ENCODE data around the gene SZT2.

Gene SZT2

GRCh38 chr1:43389326-43390313, at the start of gene SZT2, which contains the start of gene MED8:
Gene SZT2 (plus strand): TSS chr1:43389899. CDS start chr1:43389969, 70 bp downstream.
Gene MED8 (minus strand): TSS chr1:43389800. CDS start chr1:43389764, 36 bp downstream.
- Histone ChIP-seq H3K27me3 (ENCODE audit: control insufficient read depth, insufficient read depth, low read length) (no peaks in the 10 kb centered on the region), H3K4me1 (ENCODE audit: control insufficient read depth, insufficient read depth, low read length) (peaks cover 13% of the 10 kb centered on the region), H3K27ac (ENCODE audit: low read depth, low read length) (peak within 1 kb of the TSS; percentile 73), H3K9ac (ENCODE audit: low read length) (peak within 1 kb of the TSS; percentile 94), H3K4me3 (ENCODE audit: low read length) (peak within 1 kb of the TSS; percentile 80), H3K36me3 (ENCODE audit: control insufficient read depth, insufficient read depth, low read length) (peaks cover 19% of the 10 kb centered on the region)

DNA sequence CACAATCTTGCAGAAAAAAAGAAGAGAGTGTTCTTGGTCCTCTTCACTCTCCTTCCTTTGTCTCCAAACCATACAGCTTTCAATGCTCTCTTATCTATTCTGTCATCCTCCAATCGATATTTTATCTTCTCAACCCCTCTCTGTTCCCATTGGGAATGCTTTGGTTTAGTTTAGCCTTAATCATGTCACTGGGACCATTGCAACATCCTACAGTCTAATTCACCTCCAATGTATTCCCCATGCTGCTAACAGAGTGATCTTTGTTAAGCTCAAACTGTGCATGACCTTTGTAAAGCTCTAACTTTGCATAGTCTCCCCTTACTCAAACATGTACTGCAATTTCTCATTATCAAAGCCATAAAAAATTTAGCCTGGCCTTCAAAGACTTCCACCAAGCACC, 49.1 kb upstream of the SZT2 start:
- Histone ChIP-seq H3K4me1 (ENCODE audit: control insufficient read depth, insufficient read depth, low read length) (no peaks in the 10 kb centered on the region), H3K9ac (ENCODE audit: low read length) (no peak overlapping the region), H3K27ac (ENCODE audit: low read depth, low read length) (no peak overlapping the region), H3K36me3 (ENCODE audit: control insufficient read depth, insufficient read depth, low read length) (no peaks in the 10 kb centered on the region), H3K4me3 (ENCODE audit: low read length) (no peak overlapping the region), H3K27me3 (ENCODE audit: control insufficient read depth, insufficient read depth, low read length) (no peaks in the 10 kb centered on the region)

DNA sequence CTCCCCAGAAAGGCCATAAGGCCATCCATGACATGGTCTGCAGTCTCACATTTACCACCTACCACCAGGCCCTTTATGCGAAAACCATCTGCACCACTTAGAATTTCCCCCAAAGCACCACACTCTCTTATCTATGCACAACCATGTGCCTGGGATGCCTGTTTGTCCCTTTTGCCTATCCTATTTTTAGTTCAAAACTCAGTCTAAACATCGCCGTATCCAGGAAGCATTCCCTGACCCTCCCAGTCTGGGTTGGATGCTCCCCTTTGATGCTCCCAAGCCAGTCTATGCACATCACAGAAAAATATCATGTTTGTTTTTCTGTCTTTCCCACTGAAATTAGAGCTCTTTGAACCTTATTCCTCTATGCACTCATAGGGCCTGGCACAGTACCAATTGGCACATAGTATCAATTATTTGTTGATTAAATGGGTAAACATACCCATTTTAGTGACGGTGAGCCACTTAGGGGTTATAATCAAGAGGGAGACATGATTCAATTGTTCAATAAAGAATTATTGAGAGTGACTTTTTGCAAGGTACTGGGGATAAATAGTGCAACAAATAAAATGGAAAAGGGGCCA, 45.3 kb upstream of the SZT2 start:
- Histone ChIP-seq H3K27ac (ENCODE audit: low read depth, low read length) (no peak overlapping the region), H3K36me3 (ENCODE audit: control insufficient read depth, insufficient read depth, low read length) (no peaks in the 10 kb centered on the region), H3K4me1 (ENCODE audit: control insufficient read depth, insufficient read depth, low read length) (no peaks in the 10 kb centered on the region), H3K9ac (ENCODE audit: low read length) (no peak overlapping the region), H3K4me3 (ENCODE audit: low read length) (no peak overlapping the region), H3K27me3 (ENCODE audit: control insufficient read depth, insufficient read depth, low read length) (no peaks in the 10 kb centered on the region)

DNA sequence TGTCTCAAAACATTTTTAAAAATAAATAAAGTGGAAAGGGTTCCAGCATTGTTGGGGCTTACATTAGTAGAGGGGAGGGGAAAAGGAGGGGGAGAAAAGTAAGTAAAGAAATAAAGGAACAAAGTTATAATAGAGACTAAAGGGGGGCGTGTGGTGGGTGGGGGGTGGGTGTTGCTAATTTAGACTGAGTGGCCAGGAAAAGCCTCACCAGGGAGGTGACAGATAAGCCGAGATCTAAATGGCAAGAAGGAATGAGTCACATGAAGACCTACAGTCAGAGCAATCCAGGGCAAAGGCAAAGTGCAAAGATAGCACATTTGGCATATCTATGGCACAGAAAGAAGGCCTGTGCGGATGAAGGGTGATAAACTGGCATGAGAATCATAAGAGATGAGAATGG, 44.6 kb upstream of the SZT2 start:
- no peak overlapping the region for H3K27ac ChIP-seq (ENCODE audit: low read depth, low read length)
- peaks cover 4% of the 10 kb centered on the region for H3K4me1 ChIP-seq (ENCODE audit: control insufficient read depth, insufficient read depth, low read length)

DNA sequence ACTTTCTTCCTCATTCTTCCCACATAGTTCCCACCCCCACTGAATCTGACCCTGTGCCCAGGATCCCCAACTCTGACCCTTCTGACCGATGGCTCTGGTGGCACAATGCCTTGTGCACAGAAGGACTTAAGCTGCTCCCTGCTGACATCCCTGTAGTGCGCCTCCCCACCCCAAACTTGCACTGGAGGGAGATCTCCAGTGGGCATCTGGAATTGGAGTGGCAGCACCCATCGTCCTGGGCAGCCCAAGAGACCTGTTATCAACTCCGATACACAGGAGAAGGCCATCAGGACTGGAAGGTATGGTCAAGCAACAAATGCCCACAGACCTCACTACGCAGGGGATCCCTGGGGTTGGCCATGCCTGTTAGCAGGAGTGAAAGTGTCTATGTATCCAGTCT, 43.1 kb upstream of the SZT2 start:
- no peaks in the 10 kb centered on the region for H3K36me3 ChIP-seq (ENCODE audit: control insufficient read depth, insufficient read depth, low read length)
- no peak overlapping the region for H3K4me3 ChIP-seq (ENCODE audit: low read length)
- no peak overlapping the region for H3K27ac ChIP-seq (ENCODE audit: low read depth, low read length)
- H3K27me3 ChIP-seq (ENCODE audit: control insufficient read depth, insufficient read depth, low read length): no peaks in the 10 kb centered on the region
- H3K9ac ChIP-seq (ENCODE audit: low read length): no peak overlapping the region
- peaks cover 6% of the 10 kb centered on the region for H3K4me1 ChIP-seq (ENCODE audit: control insufficient read depth, insufficient read depth, low read length)

More for the DNA sequence above, 44.6 kb upstream of the SZT2 start:
- Histone ChIP-seq H3K9ac (ENCODE audit: low read length) (no peak overlapping the region), H3K36me3 (ENCODE audit: control insufficient read depth, insufficient read depth, low read length) (no peaks in the 10 kb centered on the region), H3K27me3 (ENCODE audit: control insufficient read depth, insufficient read depth, low read length) (no peaks in the 10 kb centered on the region), H3K4me3 (ENCODE audit: low read length) (no peak overlapping the region)

GRCh38 chr1:43348343-43348808, 41.3 kb upstream of the SZT2 start:
- H3K27ac ChIP-seq (ENCODE audit: low read depth, low read length): peak overlapping the region; percentile 89
- no peaks in the 10 kb centered on the region for H3K27me3 ChIP-seq (ENCODE audit: control insufficient read depth, insufficient read depth, low read length)
- H3K4me3 ChIP-seq (ENCODE audit: low read length): peak overlapping the region; percentile 76
- peaks cover 6% of the 10 kb centered on the region for H3K4me1 ChIP-seq (ENCODE audit: control insufficient read depth, insufficient read depth, low read length)
- H3K36me3 ChIP-seq (ENCODE audit: control insufficient read depth, insufficient read depth, low read length): no peaks in the 10 kb centered on the region
- H3K9ac ChIP-seq (ENCODE audit: low read length): peak overlapping the region; percentile 42

- H3K36me3 ChIP-seq (ENCODE audit: control insufficient read depth, insufficient read depth, low read length): no peaks in the 10 kb centered on the region
- no peaks in the 10 kb centered on the region for H3K27me3 ChIP-seq (ENCODE audit: control insufficient read depth, insufficient read depth, low read length)
- peak overlapping the region; percentile 59 for H3K9ac ChIP-seq (ENCODE audit: low read length)
- peak overlapping the region; percentile 76 for H3K4me3 ChIP-seq (ENCODE audit: low read length)
- H3K4me1 ChIP-seq (ENCODE audit: control insufficient read depth, insufficient read depth, low read length): peaks cover 6% of the 10 kb centered on the region
- H3K27ac ChIP-seq (ENCODE audit: low read depth, low read length): peak overlapping the region; percentile 89
Observed at GRCh38 chr1:43348809-43349593, 40.7 kb upstream of the SZT2 start.

- Histone ChIP-seq H3K4me3 (ENCODE audit: low read length) (peak overlapping the region; percentile 76), H3K36me3 (ENCODE audit: control insufficient read depth, insufficient read depth, low read length) (no peaks in the 10 kb centered on the region)
Observed at GRCh38 chr1:43349594-43350306, 39.9 kb upstream of the SZT2 start.

GRCh38 chr1:43350976-43351375, 38.7 kb upstream of the SZT2 start:
- Histone ChIP-seq H3K4me1 (ENCODE audit: control insufficient read depth, insufficient read depth, low read length) (peaks cover 6% of the 10 kb centered on the region), H3K27me3 (ENCODE audit: control insufficient read depth, insufficient read depth, low read length) (no peaks in the 10 kb centered on the region), H3K27ac (ENCODE audit: low read depth, low read length) (no peak overlapping the region)

More at GRCh38 chr1:43349594-43350306, 39.9 kb upstream of the SZT2 start:
- H3K27ac ChIP-seq (ENCODE audit: low read depth, low read length): peak overlapping the region; percentile 89
- peaks cover 6% of the 10 kb centered on the region for H3K4me1 ChIP-seq (ENCODE audit: control insufficient read depth, insufficient read depth, low read length)
- H3K27me3 ChIP-seq (ENCODE audit: control insufficient read depth, insufficient read depth, low read length): no peaks in the 10 kb centered on the region
- peak overlapping the region; percentile 59 for H3K9ac ChIP-seq (ENCODE audit: low read length)

DNA sequence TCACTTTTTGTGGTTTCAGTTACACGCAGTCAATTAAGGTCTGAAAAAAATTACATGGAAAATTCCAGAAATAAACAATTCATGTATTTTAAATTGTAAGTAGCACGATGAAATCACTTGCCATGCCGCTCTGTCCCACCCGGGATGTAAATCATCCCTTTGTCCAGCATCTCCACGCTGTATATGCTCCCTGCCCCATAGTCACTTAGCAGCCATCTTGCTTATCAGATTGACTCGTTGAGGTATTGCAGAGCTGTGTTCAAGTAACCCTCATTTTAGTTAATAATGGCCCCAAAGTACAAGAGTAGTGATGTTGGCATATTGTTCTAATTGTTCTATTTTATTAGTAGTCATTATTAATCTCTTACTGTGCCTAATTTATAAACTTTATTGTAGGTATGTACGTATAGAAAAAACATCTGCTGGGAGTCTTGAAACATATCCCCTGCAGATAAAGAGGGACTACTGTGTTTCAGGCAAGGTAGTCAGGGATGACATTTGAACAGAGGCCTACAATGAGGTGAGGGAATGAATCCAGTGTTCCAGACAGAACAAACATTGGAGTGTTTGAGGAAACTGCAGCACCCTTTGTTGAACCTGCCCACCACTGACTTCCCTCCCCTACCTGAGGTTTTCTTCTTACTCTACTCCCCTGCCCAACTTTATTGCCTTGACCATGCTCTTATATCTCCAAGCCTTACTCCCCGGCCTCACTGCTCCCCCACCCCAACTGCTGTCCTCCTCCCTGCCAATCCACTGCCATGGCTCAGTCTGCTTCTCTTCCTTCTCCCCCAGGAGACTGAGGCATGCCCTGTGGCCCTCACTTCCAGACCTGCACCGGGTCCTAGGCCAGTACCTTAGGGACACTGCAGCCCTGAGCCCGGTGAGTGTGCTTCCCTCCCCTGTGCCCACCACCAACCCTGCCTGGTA, 38.0 kb upstream of the SZT2 start:
- no peaks in the 10 kb centered on the region for H3K36me3 ChIP-seq (ENCODE audit: control insufficient read depth, insufficient read depth, low read length)
- peaks cover 6% of the 10 kb centered on the region for H3K4me1 ChIP-seq (ENCODE audit: control insufficient read depth, insufficient read depth, low read length)
- no peak overlapping the region for H3K9ac ChIP-seq (ENCODE audit: low read length)
- no peaks in the 10 kb centered on the region for H3K27me3 ChIP-seq (ENCODE audit: control insufficient read depth, insufficient read depth, low read length)
- no peak overlapping the region for H3K27ac ChIP-seq (ENCODE audit: low read depth, low read length)
- H3K4me3 ChIP-seq (ENCODE audit: low read length): no peak overlapping the region

More at GRCh38 chr1:43350976-43351375, 38.7 kb upstream of the SZT2 start:
- Histone ChIP-seq H3K9ac (ENCODE audit: low read length) (no peak overlapping the region), H3K4me3 (ENCODE audit: low read length) (no peak overlapping the region), H3K36me3 (ENCODE audit: control insufficient read depth, insufficient read depth, low read length) (no peaks in the 10 kb centered on the region)

DNA sequence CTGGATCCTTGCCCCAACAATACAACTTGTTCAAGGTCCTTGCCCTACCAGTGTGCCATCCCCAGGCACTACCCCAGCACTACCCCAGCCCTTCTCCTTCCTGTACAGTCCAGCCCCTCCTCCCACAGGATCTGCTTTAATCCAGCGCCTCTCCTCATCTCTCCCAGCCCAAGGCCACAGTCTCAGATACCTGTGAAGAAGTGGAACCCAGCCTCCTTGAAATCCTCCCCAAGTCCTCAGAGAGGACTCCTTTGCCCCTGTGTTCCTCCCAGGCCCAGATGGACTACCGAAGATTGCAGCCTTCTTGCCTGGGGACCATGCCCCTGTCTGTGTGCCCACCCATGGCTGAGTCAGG, 37.4 kb upstream of the SZT2 start:
- H3K4me1 ChIP-seq (ENCODE audit: control insufficient read depth, insufficient read depth, low read length): peaks cover 6% of the 10 kb centered on the region
- H3K4me3 ChIP-seq (ENCODE audit: low read length): no peak overlapping the region
- no peaks in the 10 kb centered on the region for H3K36me3 ChIP-seq (ENCODE audit: control insufficient read depth, insufficient read depth, low read length)
- no peak overlapping the region for H3K9ac ChIP-seq (ENCODE audit: low read length)
- no peak overlapping the region for H3K27ac ChIP-seq (ENCODE audit: low read depth, low read length)
- H3K27me3 ChIP-seq (ENCODE audit: control insufficient read depth, insufficient read depth, low read length): no peaks in the 10 kb centered on the region

Data from rectal smooth muscle tissue (tissue), 1 donor.